ENCODE results near the gene FAM124A. TPM values are rescaled to one million over a fixed set of nuclear protein-coding genes. Genes with fewer than 3 reads are reported as not detected.

FAM124A gene
- total RNA-seq, 2 donors from 2014 or later, result 49.7 to 56.6 TPM

DNA sequence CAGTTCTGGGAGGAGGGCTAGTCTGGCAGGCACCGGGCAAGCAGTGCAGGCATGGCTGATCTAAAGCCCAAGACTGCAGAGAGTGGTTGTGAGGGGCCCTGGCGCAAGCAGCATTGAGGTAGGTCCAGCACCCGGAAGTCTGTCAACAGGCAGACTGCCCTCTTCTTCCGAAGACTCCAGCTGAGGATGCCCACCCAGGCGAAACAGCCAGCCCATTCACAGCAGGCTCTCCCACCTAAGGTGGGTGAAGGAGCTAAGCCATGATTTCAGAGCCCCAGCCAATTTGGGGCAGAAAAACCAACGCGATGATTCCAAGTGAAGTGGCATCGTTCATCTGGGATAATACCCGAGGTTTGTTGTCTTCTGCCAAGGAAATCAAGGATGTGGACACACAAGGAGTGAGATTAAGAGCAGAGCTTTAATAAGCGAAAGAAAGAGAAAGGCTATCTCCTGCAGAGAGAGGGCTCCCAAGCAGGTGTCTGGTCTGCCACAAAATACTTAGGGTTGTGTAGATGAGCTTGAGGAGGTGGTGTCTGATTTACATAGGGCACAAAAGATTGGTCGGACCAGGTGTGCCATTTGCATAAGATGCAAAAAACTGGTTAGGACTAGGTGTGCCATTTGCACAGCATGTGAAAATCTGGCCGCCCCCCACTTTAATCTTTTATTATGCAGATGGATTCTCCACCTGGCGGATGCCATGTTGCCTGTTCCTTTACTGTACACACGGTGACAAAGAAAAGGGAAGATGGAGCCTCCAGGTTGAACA is 22.6 kb downstream of the FAM124A start:
- Histone ChIP-seq H3K27ac (ENCODE audit: low read depth, low read length) (no peak overlapping the region), H3K36me3 (ENCODE audit: control insufficient read depth, insufficient read depth, low read length) (peaks cover 96% of the 10 kb centered on the region), H3K4me3 (ENCODE audit: low read length) (no peak overlapping the region), H3K27me3 (ENCODE audit: control insufficient read depth, insufficient read depth, low read length, poor library complexity, severe bottlenecking) (no peaks in the 10 kb centered on the region), H3K4me1 (ENCODE audit: control insufficient read depth, insufficient read depth, low read length) (no peaks in the 10 kb centered on the region), H3K9me3 (ENCODE audit: control insufficient read depth, low read length) (no peaks in the 10 kb centered on the region), H3K9ac (ENCODE audit: extremely low read depth, low read length, poor library complexity, severe bottlenecking) (no peak overlapping the region)
- TF ChIP-seq, protein P1, sequence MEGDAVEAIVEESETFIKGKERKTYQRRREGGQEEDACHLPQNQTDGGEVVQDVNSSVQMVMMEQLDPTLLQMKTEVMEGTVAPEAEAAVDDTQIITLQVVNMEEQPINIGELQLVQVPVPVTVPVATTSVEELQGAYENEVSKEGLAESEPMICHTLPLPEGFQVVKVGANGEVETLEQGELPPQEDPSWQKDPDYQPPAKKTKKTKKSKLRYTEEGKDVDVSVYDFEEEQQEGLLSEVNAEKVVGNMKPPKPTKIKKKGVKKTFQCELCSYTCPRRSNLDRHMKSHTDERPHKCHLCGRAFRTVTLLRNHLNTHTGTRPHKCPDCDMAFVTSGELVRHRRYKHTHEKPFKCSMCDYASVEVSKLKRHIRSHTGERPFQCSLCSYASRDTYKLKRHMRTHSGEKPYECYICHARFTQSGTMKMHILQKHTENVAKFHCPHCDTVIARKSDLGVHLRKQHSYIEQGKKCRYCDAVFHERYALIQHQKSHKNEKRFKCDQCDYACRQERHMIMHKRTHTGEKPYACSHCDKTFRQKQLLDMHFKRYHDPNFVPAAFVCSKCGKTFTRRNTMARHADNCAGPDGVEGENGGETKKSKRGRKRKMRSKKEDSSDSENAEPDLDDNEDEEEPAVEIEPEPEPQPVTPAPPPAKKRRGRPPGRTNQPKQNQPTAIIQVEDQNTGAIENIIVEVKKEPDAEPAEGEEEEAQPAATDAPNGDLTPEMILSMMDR (conservative IDR thresholded peaks at IDR 0.05), result no peak
- Mint-ChIP-seq H3K9me3 (no peaks in the 10 kb centered on the region), H3K27ac (peak overlapping the region; percentile 49), H3K27me3 (ENCODE audit: insufficient read depth) (peaks cover 2% of the 10 kb centered on the region), H3K36me3 (ENCODE audit: low read depth) (peaks cover 43% of the 10 kb centered on the region), H3K4me3 (no peak overlapping the region), H3K4me1 (peaks cover 28% of the 10 kb centered on the region)
- WGBS, 2 experiments (ENCODE audit: insufficient coverage in 1 of 2, insufficient read length in 1 of 2), result 86 to 92% methylated on average over 11 to 14 of the region's 14 CpGs
- DNase-seq, result peak; percentile 68

DNA sequence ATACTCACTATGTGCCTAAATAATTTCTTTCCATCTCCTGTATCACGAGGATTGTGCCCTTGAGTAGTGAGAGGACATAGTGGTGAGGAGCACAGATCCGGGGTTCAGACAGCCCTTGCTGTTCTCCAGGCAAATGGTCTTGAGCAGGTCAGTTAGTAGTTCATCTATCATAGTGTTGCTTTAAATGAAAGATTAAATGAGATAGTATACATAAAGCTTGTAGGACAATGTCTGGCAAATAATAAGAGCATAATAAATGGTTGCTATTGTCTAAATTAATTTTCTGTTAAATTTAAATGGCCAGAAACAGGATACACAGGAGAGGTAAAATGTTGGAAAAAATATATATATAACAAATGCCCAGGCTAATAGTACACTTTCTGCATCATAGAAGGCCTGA is 23.4 kb downstream of the FAM124A start:
- Histone ChIP-seq H3K9ac (ENCODE audit: extremely low read depth, low read length, poor library complexity, severe bottlenecking) (no peak overlapping the region), H3K36me3 (ENCODE audit: control insufficient read depth, insufficient read depth, low read length) (peaks cover 97% of the 10 kb centered on the region), H3K27ac (ENCODE audit: low read depth, low read length) (no peak overlapping the region), H3K4me1 (ENCODE audit: control insufficient read depth, insufficient read depth, low read length) (no peaks in the 10 kb centered on the region), H3K27me3 (ENCODE audit: control insufficient read depth, insufficient read depth, low read length, poor library complexity, severe bottlenecking) (no peaks in the 10 kb centered on the region), H3K9me3 (ENCODE audit: control insufficient read depth, low read length) (no peaks in the 10 kb centered on the region), H3K4me3 (ENCODE audit: low read length) (no peak overlapping the region)
- Mint-ChIP-seq H3K4me1 (peaks cover 29% of the 10 kb centered on the region), H3K9me3 (no peaks in the 10 kb centered on the region), H3K27me3 (ENCODE audit: insufficient read depth) (peaks cover 2% of the 10 kb centered on the region), H3K36me3 (ENCODE audit: low read depth) (peaks cover 36% of the 10 kb centered on the region), H3K4me3 (no peak overlapping the region), H3K27ac (no peak overlapping the region)
- 91% methylated on average over 2 of the region's 2 CpGs; no CpG with 5 or more reads in 1 of the 2 experiments for WGBS, 2 experiments (ENCODE audit: insufficient coverage in 1 of 2, insufficient read length in 1 of 2)
- TF ChIP-seq, protein P1 (conservative IDR thresholded peaks at IDR 0.05), result no peak
- peak; percentile 22 for DNase-seq

DNA sequence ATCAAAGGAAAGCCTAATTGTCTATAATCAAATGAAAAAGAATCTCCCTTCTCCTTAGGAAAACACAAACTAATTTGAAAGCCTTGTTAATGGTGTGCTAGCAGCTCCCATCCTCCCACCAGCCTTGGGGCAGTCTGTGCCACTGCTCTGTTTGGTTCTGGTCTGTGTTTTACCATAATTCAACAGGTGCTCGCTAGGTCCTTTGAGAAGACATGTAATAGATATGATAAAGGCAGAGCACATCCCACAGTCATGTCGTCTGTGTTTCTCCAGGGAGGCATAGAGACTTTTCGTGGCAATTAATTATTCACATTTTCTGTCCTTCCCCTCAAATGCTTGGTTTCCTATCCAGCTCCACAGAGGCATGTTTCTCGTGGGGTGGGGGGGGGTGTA is 23.8 kb downstream of the FAM124A start:
- H3K27me3 Mint-ChIP-seq (ENCODE audit: insufficient read depth), result peaks cover 2% of the 10 kb centered on the region
- no peak overlapping the region for H3K4me3 ChIP-seq (ENCODE audit: low read length)

More for the DNA sequence above, 23.8 kb downstream of the FAM124A start:
- no peaks in the 10 kb centered on the region for H3K27me3 ChIP-seq (ENCODE audit: control insufficient read depth, insufficient read depth, low read length, poor library complexity, severe bottlenecking)
- WGBS, 2 experiments (ENCODE audit: insufficient coverage in 1 of 2, insufficient read length in 1 of 2), result 88 to 93% methylated on average over 3 to 4 of the region's 4 CpGs
- no peak overlapping the region for H3K27ac Mint-ChIP-seq
- peaks cover 36% of the 10 kb centered on the region for H3K36me3 Mint-ChIP-seq (ENCODE audit: low read depth)
- DNase-seq, result peak; percentile 32
- no peaks in the 10 kb centered on the region for H3K4me1 ChIP-seq (ENCODE audit: control insufficient read depth, insufficient read depth, low read length)
- no peaks in the 10 kb centered on the region for H3K9me3 Mint-ChIP-seq
- H3K9ac ChIP-seq (ENCODE audit: extremely low read depth, low read length, poor library complexity, severe bottlenecking), result no peak overlapping the region
- H3K9me3 ChIP-seq (ENCODE audit: control insufficient read depth, low read length), result no peaks in the 10 kb centered on the region
- no peak overlapping the region for H3K27ac ChIP-seq (ENCODE audit: low read depth, low read length)
- TF ChIP-seq, protein P1 (conservative IDR thresholded peaks at IDR 0.05), result no peak
- no peak overlapping the region for H3K4me3 Mint-ChIP-seq
- peaks cover 97% of the 10 kb centered on the region for H3K36me3 ChIP-seq (ENCODE audit: control insufficient read depth, insufficient read depth, low read length)
- H3K4me1 Mint-ChIP-seq, result peaks cover 31% of the 10 kb centered on the region

All from endodermal cell (in vitro differentiated cells).